ENCODE results near the gene USP9X.

DNA sequence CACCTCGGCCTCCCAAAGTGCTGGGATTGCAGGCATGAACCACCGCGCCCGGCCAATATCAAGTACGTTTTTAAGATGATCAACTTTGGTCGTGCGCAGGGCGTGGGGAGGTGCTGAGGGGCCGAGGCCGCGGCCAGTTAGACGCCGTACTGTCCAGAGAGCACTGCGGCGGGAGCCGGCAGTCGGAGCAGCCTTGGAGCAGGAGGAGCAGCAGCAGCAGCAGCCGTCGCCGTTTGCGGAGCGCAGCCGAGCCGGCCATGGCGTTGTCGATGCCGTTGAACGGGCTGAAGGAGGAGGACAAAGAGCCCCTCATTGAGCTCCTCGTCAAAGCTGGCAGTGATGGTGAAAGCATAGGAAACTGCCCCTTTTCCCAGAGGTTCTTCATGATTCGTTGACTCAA lies 8.5 kb upstream of the USP9X start:
- TF ChIP-seq, protein P1, sequence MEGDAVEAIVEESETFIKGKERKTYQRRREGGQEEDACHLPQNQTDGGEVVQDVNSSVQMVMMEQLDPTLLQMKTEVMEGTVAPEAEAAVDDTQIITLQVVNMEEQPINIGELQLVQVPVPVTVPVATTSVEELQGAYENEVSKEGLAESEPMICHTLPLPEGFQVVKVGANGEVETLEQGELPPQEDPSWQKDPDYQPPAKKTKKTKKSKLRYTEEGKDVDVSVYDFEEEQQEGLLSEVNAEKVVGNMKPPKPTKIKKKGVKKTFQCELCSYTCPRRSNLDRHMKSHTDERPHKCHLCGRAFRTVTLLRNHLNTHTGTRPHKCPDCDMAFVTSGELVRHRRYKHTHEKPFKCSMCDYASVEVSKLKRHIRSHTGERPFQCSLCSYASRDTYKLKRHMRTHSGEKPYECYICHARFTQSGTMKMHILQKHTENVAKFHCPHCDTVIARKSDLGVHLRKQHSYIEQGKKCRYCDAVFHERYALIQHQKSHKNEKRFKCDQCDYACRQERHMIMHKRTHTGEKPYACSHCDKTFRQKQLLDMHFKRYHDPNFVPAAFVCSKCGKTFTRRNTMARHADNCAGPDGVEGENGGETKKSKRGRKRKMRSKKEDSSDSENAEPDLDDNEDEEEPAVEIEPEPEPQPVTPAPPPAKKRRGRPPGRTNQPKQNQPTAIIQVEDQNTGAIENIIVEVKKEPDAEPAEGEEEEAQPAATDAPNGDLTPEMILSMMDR (IDR thresholded peaks at IDR 0.05) = no peak
- no peak for TF ChIP-seq POLR2A (IDR thresholded peaks at IDR 0.05)
